Thyroid gland (tissue), 4 donors: ENCODE measurements around the gene FAM20C.

ENCODE experiments used
- POLR2A ChIP-seq, 2 donors: fragments of 450-650 bp; IDR thresholded peaks; one replicate each; pipeline ENCODE4 v1.6.1; 2017; ENCODE audit warnings: antibody characterized with exemption in 2 of 2, mild to moderate bottlenecking in 2 of 2, moderate library complexity in 1 of 2
- TF ChIP-seq, protein P1 (sequence below), 6 experiments: fragments of 200-600 bp in 3 of 6; fragments of 450-650 bp in 3 of 6; sonication (generic) in 3 of 6; IDR thresholded peaks; one replicate each; pipeline ENCODE4 v1.5.1; 2016 to 2019; ENCODE audit warnings: antibody characterized with exemption in 6 of 6, mild to moderate bottlenecking in 2 of 6, inconsistent platforms in 1 of 6, moderate library complexity in 1 of 6

GRCh38 chr7:174716-175115 is 17.7 kb upstream of the FAM20C start:
- TF ChIP-seq, protein P1, sequence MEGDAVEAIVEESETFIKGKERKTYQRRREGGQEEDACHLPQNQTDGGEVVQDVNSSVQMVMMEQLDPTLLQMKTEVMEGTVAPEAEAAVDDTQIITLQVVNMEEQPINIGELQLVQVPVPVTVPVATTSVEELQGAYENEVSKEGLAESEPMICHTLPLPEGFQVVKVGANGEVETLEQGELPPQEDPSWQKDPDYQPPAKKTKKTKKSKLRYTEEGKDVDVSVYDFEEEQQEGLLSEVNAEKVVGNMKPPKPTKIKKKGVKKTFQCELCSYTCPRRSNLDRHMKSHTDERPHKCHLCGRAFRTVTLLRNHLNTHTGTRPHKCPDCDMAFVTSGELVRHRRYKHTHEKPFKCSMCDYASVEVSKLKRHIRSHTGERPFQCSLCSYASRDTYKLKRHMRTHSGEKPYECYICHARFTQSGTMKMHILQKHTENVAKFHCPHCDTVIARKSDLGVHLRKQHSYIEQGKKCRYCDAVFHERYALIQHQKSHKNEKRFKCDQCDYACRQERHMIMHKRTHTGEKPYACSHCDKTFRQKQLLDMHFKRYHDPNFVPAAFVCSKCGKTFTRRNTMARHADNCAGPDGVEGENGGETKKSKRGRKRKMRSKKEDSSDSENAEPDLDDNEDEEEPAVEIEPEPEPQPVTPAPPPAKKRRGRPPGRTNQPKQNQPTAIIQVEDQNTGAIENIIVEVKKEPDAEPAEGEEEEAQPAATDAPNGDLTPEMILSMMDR (IDR thresholded peaks at IDR 0.05) = no peak
- TF ChIP-seq POLR2A (IDR thresholded peaks at IDR 0.05) = no peak
